ENCODE results near the gene MLLT1. TPM values are rescaled to one million over a fixed set of nuclear protein-coding genes. Genes with fewer than 3 reads are reported as not detected.

The MLLT1 gene
- total RNA-seq, 1 experiment from 2014 or later, result 54.9 TPM

DNA sequence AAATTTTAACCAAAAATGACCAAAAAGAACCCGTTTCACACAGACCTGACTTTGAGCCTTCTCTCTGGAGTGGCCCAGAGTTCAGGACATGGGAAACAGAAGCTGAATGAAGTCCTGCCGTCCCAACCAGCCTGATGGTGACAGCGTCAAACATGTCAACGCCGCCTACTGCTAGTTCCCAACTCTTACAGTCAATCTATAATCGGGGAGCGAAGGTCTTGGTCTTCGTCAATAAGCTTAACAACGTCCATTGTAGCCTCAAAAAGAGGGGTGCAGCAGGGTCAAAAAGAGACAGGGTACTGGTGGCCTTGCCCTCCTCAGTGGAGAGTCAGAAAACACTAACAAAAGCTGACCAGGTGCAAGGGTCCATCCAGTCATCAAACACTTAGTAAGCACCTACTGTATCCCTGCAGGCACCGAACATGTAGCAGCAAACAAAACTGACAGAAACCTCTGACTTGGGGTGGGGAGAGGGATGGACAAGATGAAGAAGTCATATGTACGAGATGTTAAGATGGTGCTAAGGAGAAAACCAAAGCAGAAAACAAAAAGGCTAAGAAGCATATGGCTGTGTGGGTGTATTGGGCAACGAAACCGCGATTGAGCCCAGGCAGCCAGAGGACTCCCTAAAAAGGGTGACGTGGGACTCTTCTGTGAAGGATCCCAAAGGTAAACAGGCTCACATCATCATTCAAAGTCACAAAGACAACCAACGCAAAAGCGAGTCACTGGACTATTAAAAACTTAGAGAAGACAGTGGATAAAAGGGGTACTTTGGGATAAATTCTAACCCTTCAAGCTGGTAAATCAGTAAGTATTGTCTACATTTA is 12.0 kb downstream of the MLLT1 start:
- Mint-ChIP-seq H3K27ac (peak overlapping the region in 2 of 3 experiments; percentile 67 to 80; a peak in 4 of 7 replicates), H3K9me3 (no peaks in the 10 kb centered on the region), H3K36me3 (ENCODE audit: insufficient read depth in 1 of 3, low read depth in 3 of 3) (peaks cover 25 to 60% (median 51%) of the 10 kb centered on the region in 3 experiments; a peak in 6 of 7 replicates), H3K4me1 (peaks cover 28 to 32% of the 10 kb centered on the region in 2 experiments), H3K27me3 (ENCODE audit: low read depth) (no peaks in the 10 kb centered on the region), H3K4me3 (no peak overlapping the region; a peak in 1 of 5 replicates)
- TF ChIP-seq, protein P1, sequence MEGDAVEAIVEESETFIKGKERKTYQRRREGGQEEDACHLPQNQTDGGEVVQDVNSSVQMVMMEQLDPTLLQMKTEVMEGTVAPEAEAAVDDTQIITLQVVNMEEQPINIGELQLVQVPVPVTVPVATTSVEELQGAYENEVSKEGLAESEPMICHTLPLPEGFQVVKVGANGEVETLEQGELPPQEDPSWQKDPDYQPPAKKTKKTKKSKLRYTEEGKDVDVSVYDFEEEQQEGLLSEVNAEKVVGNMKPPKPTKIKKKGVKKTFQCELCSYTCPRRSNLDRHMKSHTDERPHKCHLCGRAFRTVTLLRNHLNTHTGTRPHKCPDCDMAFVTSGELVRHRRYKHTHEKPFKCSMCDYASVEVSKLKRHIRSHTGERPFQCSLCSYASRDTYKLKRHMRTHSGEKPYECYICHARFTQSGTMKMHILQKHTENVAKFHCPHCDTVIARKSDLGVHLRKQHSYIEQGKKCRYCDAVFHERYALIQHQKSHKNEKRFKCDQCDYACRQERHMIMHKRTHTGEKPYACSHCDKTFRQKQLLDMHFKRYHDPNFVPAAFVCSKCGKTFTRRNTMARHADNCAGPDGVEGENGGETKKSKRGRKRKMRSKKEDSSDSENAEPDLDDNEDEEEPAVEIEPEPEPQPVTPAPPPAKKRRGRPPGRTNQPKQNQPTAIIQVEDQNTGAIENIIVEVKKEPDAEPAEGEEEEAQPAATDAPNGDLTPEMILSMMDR (conservative IDR thresholded peaks at IDR 0.05), result no peak
- Histone ChIP-seq H2BK120ac (ENCODE audit: low read depth, low read length, poor library complexity, severe bottlenecking) (no peak overlapping the region), H2BK12ac (ENCODE audit: insufficient read length, low read depth, low read length) (no peak overlapping the region), H3K9ac (ENCODE audit: extremely low read depth, insufficient read length, low read length) (no peak overlapping the region), H2AFZ (ENCODE audit: low read length) (no peak overlapping the region), H3K14ac (ENCODE audit: insufficient read depth, low read length) (no peak overlapping the region), H3K9me3 (ENCODE audit: control insufficient read depth, low read depth, low read length) (no peaks in the 10 kb centered on the region), H3T11ph (ENCODE audit: low read length) (no peak overlapping the region), H2BK5ac (ENCODE audit: insufficient read length, low read length) (no peak overlapping the region), H3K4me2 (ENCODE audit: insufficient read depth, insufficient read length, low read length) (no peak overlapping the region), H4K5ac (ENCODE audit: insufficient read length, low read depth, low read length) (no peak overlapping the region), H3K79me1 (ENCODE audit: insufficient read depth, low read depth, low read length, poor library complexity, severe bottlenecking) (peaks cover 2% of the 10 kb centered on the region), H2BK20ac (ENCODE audit: low read depth, low read length, poor library complexity, severe bottlenecking) (no peak overlapping the region), H3K23me2 (ENCODE audit: insufficient read length, low read depth, low read length, poor library complexity, severe bottlenecking) (no peaks in the 10 kb centered on the region), H3K79me2 (ENCODE audit: insufficient read depth, low read length) (peaks cover 14% of the 10 kb centered on the region; the same call in 1 of the 2 replicates), H3K4me1 (ENCODE audit: insufficient read depth, low read length) (peaks cover 5% of the 10 kb centered on the region; the same call in 1 of the 2 replicates), H3K23ac (ENCODE audit: insufficient read length, low read depth, low read length) (no peak overlapping the region), H4K91ac (ENCODE audit: insufficient read length, low read depth, low read length) (no peak overlapping the region), H3K27ac (ENCODE audit: insufficient read length, low read depth, low read length) (no peak overlapping the region), H3K27me3 (ENCODE audit: insufficient read depth, low read length) (no peaks in the 10 kb centered on the region), H2AK5ac (ENCODE audit: insufficient read length, low read length) (no peak overlapping the region), H3K18ac (ENCODE audit: insufficient read length, low read depth, low read length) (no peak overlapping the region), H4K8ac (replicated peaks; ENCODE audit: insufficient read length, low read depth, low read length) (no peak overlapping the region), H4K20me1 (ENCODE audit: control insufficient read depth, insufficient read depth, insufficient read length) (no peaks in the 10 kb centered on the region), H3K4ac (ENCODE audit: low read depth, low read length) (no peak overlapping the region), H2BK15ac (ENCODE audit: low read depth, low read length) (no peak overlapping the region), H3K56ac (ENCODE audit: insufficient read length, low read depth, low read length) (no peak overlapping the region)
- no CpG with 5 or more reads among the region's 17 CpGs for WGBS (ENCODE audit: extremely low coverage, insufficient read length, low lambda C conversion rate)
- no peak for DNase-seq
